ENCODE results near the gene RACK1.

RACK1 gene

GRCh38 chr5:181245427-181246275 is 1.9 kb upstream of the RACK1 start:
- H3K9me3 ChIP-seq (ENCODE audit: low read length): no peaks in the 10 kb centered on the region
- H3F3A ChIP-seq (ENCODE audit: insufficient read depth, low read length): no peaks in the 10 kb centered on the region
- no peak overlapping the region for H2AFZ ChIP-seq (ENCODE audit: low read length)
- peak overlapping the region; percentile 96 for H3K4me3 ChIP-seq (ENCODE audit: low read depth, low read length, poor library complexity, severe bottlenecking)
- no peak for TF ChIP-seq EZH2 (IDR thresholded peaks at IDR 0.05; ENCODE audit: borderline replicate concordance, low read length)
- TF ChIP-seq CTCF (IDR thresholded peaks at IDR 0.05; ENCODE audit: low read length): no peak
- peak overlapping the region; percentile 99 for H3K9ac ChIP-seq (ENCODE audit: low read length)
- H3K27me3 ChIP-seq (ENCODE audit: insufficient read depth, low read length): no peaks in the 10 kb centered on the region
- H3K79me2 ChIP-seq (ENCODE audit: insufficient read depth, low read length): peaks cover 24% of the 10 kb centered on the region
- peaks cover 28% of the 10 kb centered on the region for H3K36me3 ChIP-seq (ENCODE audit: insufficient read depth, low read length)
- peak overlapping the region; percentile 90 for H3K4me2 ChIP-seq (ENCODE audit: low read length)
- H3K4me1 ChIP-seq (ENCODE audit: insufficient read depth, low read length, severe bottlenecking): peaks cover 71% of the 10 kb centered on the region
- no peaks in the 10 kb centered on the region for H3K9me2 ChIP-seq (ENCODE audit: low read depth, low read length)
- peak overlapping the region; percentile 94 for H3K27ac ChIP-seq (ENCODE audit: low read depth, low read length, poor library complexity, severe bottlenecking)
- H4K20me1 ChIP-seq (ENCODE audit: insufficient read depth, low read length): no peaks in the 10 kb centered on the region

GRCh38 chr5:181243018-181243563 is 615 bp downstream of the RACK1 start:
- H3K4me2 ChIP-seq (ENCODE audit: low read length): peak overlapping the region; percentile 90
- H3K27ac ChIP-seq (ENCODE audit: low read depth, low read length, poor library complexity, severe bottlenecking): peak overlapping the region; percentile 94
- no peaks in the 10 kb centered on the region for H3K9me3 ChIP-seq (ENCODE audit: low read length)
- peak overlapping the region; percentile 99 for H3K9ac ChIP-seq (ENCODE audit: low read length)
- H3K36me3 ChIP-seq (ENCODE audit: insufficient read depth, low read length): peaks cover 54% of the 10 kb centered on the region
- peaks cover 24% of the 10 kb centered on the region for H3K79me2 ChIP-seq (ENCODE audit: insufficient read depth, low read length)
- H3K4me1 ChIP-seq (ENCODE audit: insufficient read depth, low read length, severe bottlenecking): peaks cover 47% of the 10 kb centered on the region
- no peak overlapping the region for H2AFZ ChIP-seq (ENCODE audit: low read length)
- H3K27me3 ChIP-seq (ENCODE audit: insufficient read depth, low read length): no peaks in the 10 kb centered on the region
- H3K9me2 ChIP-seq (ENCODE audit: low read depth, low read length): no peaks in the 10 kb centered on the region
- H3K4me3 ChIP-seq (ENCODE audit: low read depth, low read length, poor library complexity, severe bottlenecking): peak overlapping the region; percentile 96
- no peaks in the 10 kb centered on the region for H4K20me1 ChIP-seq (ENCODE audit: insufficient read depth, low read length)
- no peak for TF ChIP-seq EZH2 (IDR thresholded peaks at IDR 0.05; ENCODE audit: borderline replicate concordance, low read length)
- no peak for TF ChIP-seq CTCF (IDR thresholded peaks at IDR 0.05; ENCODE audit: low read length)
- 0 out of 2 replicates have a peak, but pooled peaks cover 3% of the 10 kb centered on the region for H3F3A ChIP-seq (ENCODE audit: insufficient read depth, low read length)

- H3K9ac ChIP-seq (ENCODE audit: low read length): peak overlapping the region; percentile 99
- H3K36me3 ChIP-seq (ENCODE audit: insufficient read depth, low read length): peaks cover 65% of the 10 kb centered on the region
- TF ChIP-seq EZH2 (IDR thresholded peaks at IDR 0.05; ENCODE audit: borderline replicate concordance, low read length): no peak
- no peak for TF ChIP-seq CTCF (IDR thresholded peaks at IDR 0.05; ENCODE audit: low read length)
- no peaks in the 10 kb centered on the region for H4K20me1 ChIP-seq (ENCODE audit: insufficient read depth, low read length)
- peaks cover 10% of the 10 kb centered on the region for H3F3A ChIP-seq (ENCODE audit: insufficient read depth, low read length)
- H3K4me1 ChIP-seq (ENCODE audit: insufficient read depth, low read length, severe bottlenecking): peaks cover 38% of the 10 kb centered on the region
- H3K4me2 ChIP-seq (ENCODE audit: low read length): peak overlapping the region; percentile 90
- no peaks in the 10 kb centered on the region for H3K27me3 ChIP-seq (ENCODE audit: insufficient read depth, low read length)
- no peaks in the 10 kb centered on the region for H3K9me3 ChIP-seq (ENCODE audit: low read length)
- no peak overlapping the region for H2AFZ ChIP-seq (ENCODE audit: low read length)
- H3K79me2 ChIP-seq (ENCODE audit: insufficient read depth, low read length): peaks cover 24% of the 10 kb centered on the region
- H3K9me2 ChIP-seq (ENCODE audit: low read depth, low read length): no peaks in the 10 kb centered on the region
- peak overlapping the region; percentile 96 for H3K4me3 ChIP-seq (ENCODE audit: low read depth, low read length, poor library complexity, severe bottlenecking)
- peak overlapping the region; percentile 94 for H3K27ac ChIP-seq (ENCODE audit: low read depth, low read length, poor library complexity, severe bottlenecking)
Observed at GRCh38 chr5:181242031-181242451, 1.7 kb downstream of the RACK1 start.

Measured in OCI-LY1 (cell line).